MM.1S (cell line): ENCODE results near the gene MAGED2.
"Not testable (repeated sequence)": the region's sequence is repeated elsewhere in the genome, so short reads cannot be mapped to it uniquely, and the experiment has no call there.

ENCODE experiments used
- DNase-seq: peaks from one replicate; pipeline ENCODE4 v3.0.0-alpha.2; 2015
- H2AFZ ChIP-seq: fragments of 300-600 bp; sonication (generic); 2 replicates; pipeline ENCODE4 v1.6.0; 2016; ENCODE audit warnings: antibody characterized with exemption, low read length
- H3F3A ChIP-seq: fragments of 300-600 bp; sonication (generic); 2 replicates; pipeline ENCODE4 v1.6.1; 2016; ENCODE audit warnings: mild to moderate bottlenecking, antibody characterized with exemption, low read length, moderate library complexity, mixed read lengths; ENCODE audit not compliant: insufficient read depth
- H3K27ac ChIP-seq: fragments of 300-600 bp; sonication (generic); 2 replicates; pipeline ENCODE4 v1.5.1; 2016; ENCODE audit warnings: mild to moderate bottlenecking, low read length
- H3K27me3 ChIP-seq: fragments of 300-600 bp; sonication (generic); replicated peaks from 2 replicates; pipeline ENCODE4 v1.6.0; 2016; ENCODE audit warnings: low read length; ENCODE audit not compliant: insufficient read depth
- H3K36me3 ChIP-seq: fragments of 300-600 bp; sonication (generic); replicated peaks from 2 replicates; pipeline ENCODE4 v1.6.1; 2016; ENCODE audit warnings: mild to moderate bottlenecking, low read length, mixed read lengths; ENCODE audit not compliant: insufficient read depth
- H3K4me1 ChIP-seq: fragments of 300-600 bp; sonication (generic); 2 replicates; pipeline ENCODE4 v1.6.1; 2016; ENCODE audit warnings: low read length, mixed read lengths
- H3K4me2 ChIP-seq: fragments of 300-600 bp; sonication (generic); 2 replicates; pipeline ENCODE4 v1.6.0; 2016; ENCODE audit warnings: low read depth, low read length
- H3K4me3 ChIP-seq: fragments of 300-600 bp; sonication (generic); 2 replicates; pipeline ENCODE4 v1.5.1; 2016; ENCODE audit warnings: low read length, mixed read lengths
- H3K79me2 ChIP-seq: fragments of 300-600 bp; sonication (generic); 2 replicates; pipeline ENCODE4 v1.6.1; 2016; ENCODE audit warnings: mixed run types, low read length, mixed read lengths
- H3K9ac ChIP-seq: fragments of 300-600 bp; sonication (generic); 2 replicates; pipeline ENCODE4 v1.6.1; 2016; ENCODE audit warnings: low read length, mixed read lengths
- H3K9me2 ChIP-seq: fragments of 300-600 bp; sonication (generic); replicated peaks from 2 replicates; pipeline ENCODE4 v1.6.1; 2016; ENCODE audit warnings: mild to moderate bottlenecking, low read length, mixed read lengths; ENCODE audit not compliant: insufficient read depth
- H3K9me3 ChIP-seq: fragments of 300-600 bp; sonication (generic); replicated peaks from 2 replicates; pipeline ENCODE4 v1.6.1; 2016; ENCODE audit warnings: mild to moderate bottlenecking, low read length, mixed read lengths; ENCODE audit not compliant: insufficient read depth
- H4K20me1 ChIP-seq: fragments of 300-600 bp; sonication (generic); 2 replicates; pipeline ENCODE4 v1.6.1; 2016; ENCODE audit warnings: mild to moderate bottlenecking, low read length, moderate library complexity, mixed read lengths; ENCODE audit not compliant: insufficient read depth
- EZH2 ChIP-seq: fragments of 300-600 bp; sonication (generic); optimal IDR thresholded peaks from 2 replicates; pipeline ENCODE3; 2017; ENCODE audit warnings: low read depth, mild to moderate bottlenecking, antibody characterized with exemption, low read length, mixed read lengths
- EZH2phosphoT487 ChIP-seq: fragments of 300-600 bp; sonication (generic); IDR thresholded peaks from 2 replicates; pipeline ENCODE4 v1.6.1; 2018; ENCODE audit warnings: antibody characterized with exemption, low read length
- TF ChIP-seq, protein P1 (sequence below): fragments of 300-600 bp; sonication (generic); IDR thresholded peaks from 2 replicates; pipeline ENCODE4 v1.5.1; 2016; ENCODE audit warnings: antibody characterized with exemption, low read length, mixed read lengths

MAGED2 gene

DNA sequence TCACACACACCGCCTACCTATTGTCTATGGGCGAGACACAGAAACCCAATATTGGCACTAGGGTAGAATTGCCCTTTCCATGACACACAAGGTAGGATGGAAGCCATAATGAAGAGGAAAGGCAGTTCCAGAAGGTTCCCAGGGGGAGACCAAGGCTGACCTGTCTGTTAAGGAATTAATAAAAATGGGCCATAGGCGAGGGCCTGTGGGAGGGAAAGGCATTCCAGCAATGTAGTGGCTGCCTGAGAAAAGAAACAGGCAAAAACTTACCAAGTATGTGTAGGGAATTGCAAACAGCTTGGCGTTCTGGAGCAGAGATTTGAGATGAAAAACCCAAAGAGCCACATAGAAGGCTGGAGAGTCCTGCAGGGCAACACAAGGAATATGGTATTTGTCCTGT lies 19.1 kb downstream of the MAGED2 start:
- H3K9me3 ChIP-seq: no peaks in the 10 kb centered on the region
- H3K4me2 ChIP-seq: no peak overlapping the region
- no peak overlapping the region for H3K4me3 ChIP-seq
- H3K27ac ChIP-seq: no peak overlapping the region
- no peaks in the 10 kb centered on the region for H4K20me1 ChIP-seq
- H3K36me3 ChIP-seq: no peaks in the 10 kb centered on the region
- TF ChIP-seq EZH2 (no peak), EZH2phosphoT487 (no peak)
- TF ChIP-seq, protein P1, sequence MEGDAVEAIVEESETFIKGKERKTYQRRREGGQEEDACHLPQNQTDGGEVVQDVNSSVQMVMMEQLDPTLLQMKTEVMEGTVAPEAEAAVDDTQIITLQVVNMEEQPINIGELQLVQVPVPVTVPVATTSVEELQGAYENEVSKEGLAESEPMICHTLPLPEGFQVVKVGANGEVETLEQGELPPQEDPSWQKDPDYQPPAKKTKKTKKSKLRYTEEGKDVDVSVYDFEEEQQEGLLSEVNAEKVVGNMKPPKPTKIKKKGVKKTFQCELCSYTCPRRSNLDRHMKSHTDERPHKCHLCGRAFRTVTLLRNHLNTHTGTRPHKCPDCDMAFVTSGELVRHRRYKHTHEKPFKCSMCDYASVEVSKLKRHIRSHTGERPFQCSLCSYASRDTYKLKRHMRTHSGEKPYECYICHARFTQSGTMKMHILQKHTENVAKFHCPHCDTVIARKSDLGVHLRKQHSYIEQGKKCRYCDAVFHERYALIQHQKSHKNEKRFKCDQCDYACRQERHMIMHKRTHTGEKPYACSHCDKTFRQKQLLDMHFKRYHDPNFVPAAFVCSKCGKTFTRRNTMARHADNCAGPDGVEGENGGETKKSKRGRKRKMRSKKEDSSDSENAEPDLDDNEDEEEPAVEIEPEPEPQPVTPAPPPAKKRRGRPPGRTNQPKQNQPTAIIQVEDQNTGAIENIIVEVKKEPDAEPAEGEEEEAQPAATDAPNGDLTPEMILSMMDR: no peak
- no peak overlapping the region for H2AFZ ChIP-seq
- no peak overlapping the region for H3K9ac ChIP-seq
- H3F3A ChIP-seq: no peaks in the 10 kb centered on the region
- no peaks in the 10 kb centered on the region for H3K27me3 ChIP-seq
- no peak for DNase-seq
- H3K4me1 ChIP-seq: no peaks in the 10 kb centered on the region
- no peaks in the 10 kb centered on the region for H3K9me2 ChIP-seq
- H3K79me2 ChIP-seq: no peaks in the 10 kb centered on the region

- no peaks in the 10 kb centered on the region for H3K9me2 ChIP-seq
- no peak for DNase-seq
- H3K4me3 ChIP-seq: no peak overlapping the region
- TF ChIP-seq EZH2phosphoT487 (no peak), EZH2 (no peak)
- TF ChIP-seq, protein P1: no peak
- no peaks in the 10 kb centered on the region for H3K4me1 ChIP-seq
- no peaks in the 10 kb centered on the region for H4K20me1 ChIP-seq
- H3K9ac ChIP-seq: no peak overlapping the region
- 0 out of 2 replicates have a peak, but pooled peaks cover 3% of the 10 kb centered on the region for H3K9me3 ChIP-seq
- H3K79me2 ChIP-seq: no peaks in the 10 kb centered on the region
- no peak overlapping the region for H3K27ac ChIP-seq
- no peaks in the 10 kb centered on the region for H3K36me3 ChIP-seq
- H2AFZ ChIP-seq: no peak overlapping the region
- H3F3A ChIP-seq: no peaks in the 10 kb centered on the region
- H3K27me3 ChIP-seq: no peaks in the 10 kb centered on the region
- no peak overlapping the region for H3K4me2 ChIP-seq
These were observed 31.0 kb downstream of the MAGED2 start for GRCh38 chrX:54838583-54838982.

GRCh38 chrX:54841184-54841874 lies 33.8 kb downstream of the MAGED2 start:
- not testable (repeated sequence) for H3K79me2 ChIP-seq, H4K20me1 ChIP-seq, H3K9me2 ChIP-seq, H3K36me3 ChIP-seq, H3K27me3 ChIP-seq, H3K27ac ChIP-seq, H3K4me2 ChIP-seq, H3K4me3 ChIP-seq, H3K9me3 ChIP-seq, H3K4me1 ChIP-seq, H2AFZ ChIP-seq, H3F3A ChIP-seq, DNase-seq, H3K9ac ChIP-seq

DNA sequence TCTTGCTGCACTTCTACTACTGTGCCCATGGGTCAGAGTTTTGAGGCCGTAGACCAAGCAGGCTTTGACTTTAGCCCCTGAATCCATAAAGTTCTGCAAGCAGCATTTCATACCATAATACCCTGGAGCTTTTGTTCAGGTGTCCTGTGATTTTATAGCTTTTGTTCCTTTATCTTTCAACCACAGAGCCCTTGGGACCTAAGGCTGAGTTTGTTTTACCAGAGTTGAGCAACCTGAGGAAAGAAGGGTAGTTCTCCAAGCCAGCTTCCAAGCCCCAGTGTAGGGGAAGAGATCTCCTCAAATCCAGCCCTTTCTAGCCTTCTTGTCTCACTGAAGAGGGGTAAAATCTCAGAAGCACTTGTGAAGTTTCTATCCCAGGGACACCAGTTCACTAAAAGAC lies 35.1 kb downstream of the MAGED2 start:
- Histone ChIP-seq H2AFZ (no peak overlapping the region), H3K36me3 (no peaks in the 10 kb centered on the region), H4K20me1 (no peaks in the 10 kb centered on the region), H3K9me2 (no peaks in the 10 kb centered on the region), H3K9ac (no peak overlapping the region), H3K27ac (no peak overlapping the region), H3K9me3 (0 out of 2 replicates have a peak, but pooled peaks cover 3% of the 10 kb centered on the region), H3K79me2 (no peaks in the 10 kb centered on the region), H3F3A (no peaks in the 10 kb centered on the region), H3K4me2 (no peak overlapping the region), H3K27me3 (no peaks in the 10 kb centered on the region), H3K4me3 (no peak overlapping the region), H3K4me1 (no peaks in the 10 kb centered on the region)
- TF ChIP-seq, protein P1: no peak
- TF ChIP-seq EZH2 (no peak), EZH2phosphoT487 (no peak)
- no peak for DNase-seq
